HG03066 (cell line): ENCODE measurements around the gene LRP1.

ENCODE experiments used
- ATAC-seq: cut with Tn5 transposase; IDR thresholded peaks from one replicate; pipeline ENCODE4 v1.9.1; 2021; ENCODE audit warnings: low read depth; ENCODE audit not compliant: unreplicated experiment

LRP1 gene

GRCh38 chr12:57127726-57128518 lies at the start of gene LRP1:
LRP1 (plus strand) TSS chr12:57128483; CDS start chr12:57128965, 482 bp downstream.
- ATAC-seq: peak; percentile 34

GRCh38 chr12:57078519-57079404 lies 49.5 kb upstream of the LRP1 start, which contains the start of gene NEMP1:
NEMP1 (minus strand) TSS chr12:57078791; CDS start chr12:57078745, 46 bp downstream.
- ATAC-seq: peak; percentile 98

GRCh38 chr12:57079821-57080220 lies 48.5 kb upstream of the LRP1 start:
- ATAC-seq: no peak

GRCh38 chr12:57080855-57081254 lies 47.4 kb upstream of the LRP1 start:
- no peak for ATAC-seq

- no peak for ATAC-seq
These were observed 42.2 kb upstream of the LRP1 start for GRCh38 chr12:57085999-57086492.

GRCh38 chr12:57086493-57087009 lies 41.7 kb upstream of the LRP1 start:
- no peak for ATAC-seq

GRCh38 chr12:57087010-57087690 lies 41.1 kb upstream of the LRP1 start:
- peak; percentile 35 for ATAC-seq

- ATAC-seq: peak; percentile 47
These were observed 40.5 kb upstream of the LRP1 start for GRCh38 chr12:57087691-57088353.

GRCh38 chr12:57088354-57089270 lies 39.7 kb upstream of the LRP1 start, which contains the start of gene NAB2:
NAB2 (plus strand) TSS chr12:57089114; CDS start chr12:57089272, 158 bp downstream.
- peak; percentile 44 for ATAC-seq

GRCh38 chr12:57089271-57090245 lies 38.7 kb upstream of the LRP1 start:
- ATAC-seq: no peak

- ATAC-seq: no peak
These were observed 37.8 kb upstream of the LRP1 start for GRCh38 chr12:57090490-57090889.

GRCh38 chr12:57090924-57091637 lies 37.2 kb upstream of the LRP1 start:
- no peak for ATAC-seq

GRCh38 chr12:57091638-57092528 lies 36.4 kb upstream of the LRP1 start:
- no peak for ATAC-seq

- ATAC-seq: no peak
These were observed 35.8 kb upstream of the LRP1 start for GRCh38 chr12:57092529-57092862.

- no peak for ATAC-seq
These were observed 35.3 kb upstream of the LRP1 start for GRCh38 chr12:57092876-57093414.
